CD14-positive monocyte (primary cell): ENCODE measurements around the gene CALY. TPM values are rescaled to one million over a fixed set of nuclear protein-coding genes. Genes with fewer than 3 reads are reported as not detected.

ENCODE experiments used
- DNase-seq, 3 donors: peaks; one replicate each; pipeline ENCODE4 v3.0.0-alpha.2; 2011 to 2022
- H2AFZ ChIP-seq: 2 replicates; pipeline ENCODE4 v1.6.0; 2012; ENCODE audit warnings: mild to moderate bottlenecking, low read depth, low read length, inconsistent platforms; ENCODE audit not compliant: insufficient read depth, poor library complexity, severe bottlenecking
- H3K27ac ChIP-seq, 2 donors: 1 replicate in 1 of 2; 2 replicates in 1 of 2; pipeline ENCODE4 v1.5.1; 2012 to 2013; ENCODE audit warnings: low read length in 2 of 2, control low read depth in 1 of 2, inconsistent platforms in 1 of 2, low read depth in 1 of 2, mild to moderate bottlenecking in 1 of 2
- H3K27me3 ChIP-seq, 2 donors: one replicate each; pipeline versions ENCODE4 v1.6.0 to v1.6.1; 2011 to 2013; ENCODE audit warnings: low read length in 2 of 2; ENCODE audit not compliant: control insufficient read depth in 2 of 2, insufficient read depth in 2 of 2
- H3K36me3 ChIP-seq, 2 donors: replicated peaks in 1 of 2; 1 replicate in 1 of 2; 2 replicates in 1 of 2; pipeline versions ENCODE4 v1.5.1 to v1.6.1; 2012 to 2013; ENCODE audit warnings: low read length in 2 of 2, control low read depth in 1 of 2, inconsistent platforms in 1 of 2, mild to moderate bottlenecking in 1 of 2; ENCODE audit not compliant: insufficient read depth in 2 of 2, control insufficient read depth in 1 of 2
- H3K4me1 ChIP-seq, 2 donors: 1 replicate in 1 of 2; 2 replicates in 1 of 2; pipeline versions ENCODE4 v1.5.1 to v1.6.1; 2012 to 2013; ENCODE audit warnings: low read length in 2 of 2, control low read depth in 1 of 2, inconsistent platforms in 1 of 2, mild to moderate bottlenecking in 1 of 2, moderate library complexity in 1 of 2; ENCODE audit not compliant: insufficient read depth in 2 of 2, control insufficient read depth in 1 of 2
- H3K4me2 ChIP-seq: replicated peaks from 2 replicates; pipeline ENCODE3; 2012; ENCODE audit warnings: low read length, moderate library complexity, mild to moderate bottlenecking; ENCODE audit not compliant: poor library complexity, severe bottlenecking; ENCODE audit errors: extremely low read depth
- H3K4me3 ChIP-seq, 3 experiments: fragments of 200-600 bp in 1 of 3; sonication (generic) in 1 of 3; replicated peaks in 1 of 3; 1 replicate in 2 of 3; 2 replicates in 1 of 3; pipeline ENCODE4 v1.5.1; 2011 to 2013; ENCODE audit warnings: low read length in 3 of 3, mild to moderate bottlenecking in 3 of 3, control low read depth in 2 of 3, low read depth in 2 of 3, inconsistent platforms in 1 of 3, moderate library complexity in 1 of 3
- H3K79me2 ChIP-seq: 2 replicates; pipeline ENCODE4 v1.6.0; 2012; ENCODE audit warnings: mild to moderate bottlenecking, control low read depth, inconsistent platforms, low read length, moderate library complexity; ENCODE audit not compliant: insufficient read depth
- H3K9ac ChIP-seq: 2 replicates; pipeline ENCODE4 v1.6.0; 2017; ENCODE audit warnings: low read length, mild to moderate bottlenecking; ENCODE audit not compliant: insufficient read depth, poor library complexity, severe bottlenecking
- H3K9me3 ChIP-seq, 2 donors: replicated peaks in 1 of 2; 1 replicate in 1 of 2; 2 replicates in 1 of 2; pipeline versions ENCODE4 v1.5.1 to v1.6.1; 2012 to 2013; ENCODE audit warnings: low read length in 2 of 2, control low read depth in 1 of 2; ENCODE audit not compliant: control insufficient read depth in 1 of 2, insufficient read depth in 1 of 2
- H4K20me1 ChIP-seq: 2 replicates; pipeline ENCODE4 v1.6.0; 2012; ENCODE audit warnings: mild to moderate bottlenecking, low read length, control low read depth, moderate library complexity; ENCODE audit not compliant: insufficient read depth
- H3K27ac Mint-ChIP-seq, 7 donors: one replicate each; pipeline ENCODE4 v1.8.0; 2020; ENCODE audit warnings: mild to moderate bottlenecking in 7 of 7, mixed read lengths in 7 of 7, moderate library complexity in 6 of 7, inconsistent platforms in 2 of 7
- H3K27me3 Mint-ChIP-seq, 3 donors: one replicate each; pipeline ENCODE4 v1.8.0; 2021 to 2022; ENCODE audit warnings: low read depth in 3 of 3, mild to moderate bottlenecking in 3 of 3, mixed read lengths in 3 of 3, moderate library complexity in 3 of 3, inconsistent platforms in 1 of 3
- H3K36me3 Mint-ChIP-seq, 2 donors: one replicate each; pipeline ENCODE4 v1.8.0; 2020; ENCODE audit warnings: mixed read lengths in 2 of 2, inconsistent platforms in 1 of 2, mild to moderate bottlenecking in 1 of 2
- H3K4me1 Mint-ChIP-seq: one replicate; pipeline ENCODE4 v1.8.0; 2020; ENCODE audit warnings: mild to moderate bottlenecking, mixed read lengths
- H3K4me3 Mint-ChIP-seq, 2 donors: one replicate each; pipeline ENCODE4 v1.8.0; 2020; ENCODE audit warnings: mild to moderate bottlenecking in 2 of 2, mixed read lengths in 2 of 2, moderate library complexity in 1 of 2
- H3K9me3 Mint-ChIP-seq, 7 donors: one replicate each; pipeline ENCODE4 v1.8.0; 2020 to 2022; ENCODE audit warnings: mixed read lengths in 7 of 7, mild to moderate bottlenecking in 6 of 7, moderate library complexity in 6 of 7, inconsistent platforms in 2 of 7
- WGBS: methylation state at CpG from one replicate; pipeline ENCODE4 v1.1.5; 2013; ENCODE audit warnings: missing lambda C conversion rate; ENCODE audit not compliant: insufficient coverage; 5-methylcytosine and 5-hydroxymethylcytosine counted together
- intact Hi-C, 2 donors: fragments of 100-400 bp; cut with micrococcal nuclease; formaldehyde crosslinking; loops; one replicate each; pipeline versions ENCODE4 v1.15.0 to v1.15.1; 2023
- polyA plus RNA-seq, 3 donors: library from polyadenylated mRNA; depleted of rRNA in 1 of 3; unstranded in 2 of 3; stranded (reverse) in 1 of 3; fragments of 300-500 nt in 2 of 3; fragments of >200 nt in 1 of 3; fragmentation: Illumina TruSeq in 2 of 3; gene quantifications; 1 replicate in 2 of 3; 2 replicates in 1 of 3; pipeline ENCODE4 v1.2.3, GENCODE V29; 2012 to 2021
- TF ChIP-seq, protein P1 (sequence below): fragments of 200-600 bp; IDR thresholded peaks from one replicate; pipeline ENCODE4 v1.8.0; 2022; ENCODE audit warnings: antibody characterized with exemption, mild to moderate bottlenecking

The CALY gene
- polyA plus RNA-seq, 3 donors = not detected

DNA sequence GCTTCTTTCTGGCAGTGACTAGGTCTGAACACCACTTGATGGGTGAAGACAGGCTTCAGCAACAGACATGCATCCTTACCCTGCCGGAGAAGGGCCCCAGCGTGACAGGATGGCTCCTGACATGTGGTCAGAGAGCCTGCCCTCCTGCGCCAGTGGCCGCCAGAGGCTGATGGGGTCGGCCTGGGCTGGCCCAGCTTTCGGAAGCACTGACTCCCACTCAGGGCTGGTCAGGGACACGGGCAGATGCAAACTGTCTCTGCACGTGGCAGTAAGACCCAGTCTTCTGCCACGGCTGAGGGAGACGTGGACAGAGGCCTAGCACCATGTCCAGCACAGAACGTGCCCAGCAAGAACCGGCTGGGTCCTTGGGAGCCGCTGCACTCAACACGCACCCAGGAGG lies 38.2 kb downstream of the CALY start:
- H3K4me3 Mint-ChIP-seq = no peak overlapping the region
- intact Hi-C loops = no loop called here
- WGBS = over 99% methylated on average over 14 of the region's 14 CpGs
- peaks cover 89 to 93% of the 10 kb centered on the region in 2 donors for H3K36me3 Mint-ChIP-seq
- peaks cover 14% of the 10 kb centered on the region for H3K4me1 Mint-ChIP-seq
- Histone ChIP-seq H4K20me1 (peaks cover 26% of the 10 kb centered on the region), H3K79me2 (peaks cover 12% of the 10 kb centered on the region), H3K9me3 (no peaks in the 10 kb centered on the region), H3K36me3 (peaks cover 77 to 90% of the 10 kb centered on the region in 2 donors), H3K4me2 (no peak overlapping the region), H3K9ac (no peak overlapping the region), H3K27ac (peak overlapping the region in 1 of 2 donors; percentile 31), H3K4me1 (peaks cover 14 to 21% of the 10 kb centered on the region in 2 donors), H3K4me3 (no peak overlapping the region), H3K27me3 (no peaks in the 10 kb centered on the region), H2AFZ (no peak overlapping the region)
- peak overlapping the region in 1 of 7 donors; percentile 73 for H3K27ac Mint-ChIP-seq
- no peaks in the 10 kb centered on the region for H3K27me3 Mint-ChIP-seq
- peaks cover 0 to 3% (median 0%) of the 10 kb centered on the region in 7 donors for H3K9me3 Mint-ChIP-seq
- TF ChIP-seq, protein P1, sequence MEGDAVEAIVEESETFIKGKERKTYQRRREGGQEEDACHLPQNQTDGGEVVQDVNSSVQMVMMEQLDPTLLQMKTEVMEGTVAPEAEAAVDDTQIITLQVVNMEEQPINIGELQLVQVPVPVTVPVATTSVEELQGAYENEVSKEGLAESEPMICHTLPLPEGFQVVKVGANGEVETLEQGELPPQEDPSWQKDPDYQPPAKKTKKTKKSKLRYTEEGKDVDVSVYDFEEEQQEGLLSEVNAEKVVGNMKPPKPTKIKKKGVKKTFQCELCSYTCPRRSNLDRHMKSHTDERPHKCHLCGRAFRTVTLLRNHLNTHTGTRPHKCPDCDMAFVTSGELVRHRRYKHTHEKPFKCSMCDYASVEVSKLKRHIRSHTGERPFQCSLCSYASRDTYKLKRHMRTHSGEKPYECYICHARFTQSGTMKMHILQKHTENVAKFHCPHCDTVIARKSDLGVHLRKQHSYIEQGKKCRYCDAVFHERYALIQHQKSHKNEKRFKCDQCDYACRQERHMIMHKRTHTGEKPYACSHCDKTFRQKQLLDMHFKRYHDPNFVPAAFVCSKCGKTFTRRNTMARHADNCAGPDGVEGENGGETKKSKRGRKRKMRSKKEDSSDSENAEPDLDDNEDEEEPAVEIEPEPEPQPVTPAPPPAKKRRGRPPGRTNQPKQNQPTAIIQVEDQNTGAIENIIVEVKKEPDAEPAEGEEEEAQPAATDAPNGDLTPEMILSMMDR = no peak
- DNase-seq = no peak

DNA sequence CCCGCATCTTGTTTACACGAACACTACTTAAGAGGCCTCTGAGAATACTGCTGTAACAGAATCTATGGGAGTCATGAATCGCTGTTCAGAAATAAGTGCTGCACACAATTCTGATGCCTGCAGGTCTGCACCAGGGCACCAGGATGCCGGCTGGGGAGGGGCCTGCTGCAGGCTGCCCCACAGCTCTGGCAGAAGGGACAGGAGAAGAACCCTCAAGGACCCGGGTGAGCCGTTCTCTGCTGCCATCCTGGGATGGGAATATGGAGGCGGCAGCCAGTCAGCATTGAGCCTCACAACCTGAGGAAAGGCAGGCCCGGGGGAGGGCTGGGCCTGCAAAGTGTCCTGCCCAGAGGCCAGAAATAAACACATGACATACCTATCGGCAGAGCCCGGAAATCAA lies 39.2 kb downstream of the CALY start:
- Histone ChIP-seq H3K4me2 (no peak overlapping the region), H3K4me3 (no peak overlapping the region), H2AFZ (no peak overlapping the region), H3K9ac (no peak overlapping the region), H3K79me2 (peaks cover 3% of the 10 kb centered on the region), H4K20me1 (peaks cover 16% of the 10 kb centered on the region), H3K27me3 (no peaks in the 10 kb centered on the region), H3K4me1 (peaks cover 23 to 30% of the 10 kb centered on the region in 2 donors), H3K9me3 (no peaks in the 10 kb centered on the region), H3K27ac (no peak overlapping the region), H3K36me3 (peaks cover 75 to 85% of the 10 kb centered on the region in 2 donors)
- TF ChIP-seq, protein P1 = no peak
- H3K9me3 Mint-ChIP-seq = peaks cover 0 to 2% (median 0%) of the 10 kb centered on the region in 7 donors
- intact Hi-C loops = no loop called here
- peaks cover 85 to 90% of the 10 kb centered on the region in 2 donors for H3K36me3 Mint-ChIP-seq
- 97% methylated on average over 10 of the region's 10 CpGs for WGBS
- DNase-seq = no peak
- H3K27ac Mint-ChIP-seq = peak overlapping the region in 2 of 7 donors; percentile 43 to 46
- H3K4me3 Mint-ChIP-seq = no peak overlapping the region
- peaks cover 24% of the 10 kb centered on the region for H3K4me1 Mint-ChIP-seq
- H3K27me3 Mint-ChIP-seq = no peaks in the 10 kb centered on the region
